HG03520 (cell line): Measurements from ENCODE around the gene RELL2.

Experiments
- ATAC-seq: cut with Tn5 transposase; IDR thresholded peaks from one replicate; pipeline ENCODE4 v1.9.1; 2021; ENCODE audit warnings: mild to moderate bottlenecking, moderate library complexity; ENCODE audit not compliant: unreplicated experiment

Gene RELL2

GRCh38 chr5:141618804-141619554 is 17.8 kb upstream of the RELL2 start, which contains the start of gene DIAPH1:
Gene DIAPH1, minus strand, starts transcription at chr5:141619000. Its CDS starts 86 bp downstream, at chr5:141618914.
- ATAC-seq = peak; percentile 78

- ATAC-seq = peak; percentile 39
These were observed 13.6 kb upstream of the RELL2 start for GRCh38 chr5:141623186-141623585.

GRCh38 chr5:141623611-141624010 is 13.2 kb upstream of the RELL2 start:
- no peak for ATAC-seq

GRCh38 chr5:141628175-141628788 is 8.5 kb upstream of the RELL2 start:
- ATAC-seq = no peak

GRCh38 chr5:141630570-141631140 is 6.1 kb upstream of the RELL2 start:
- no peak for ATAC-seq

GRCh38 chr5:141632650-141633049 is 4.1 kb upstream of the RELL2 start:
- no peak for ATAC-seq

- ATAC-seq = peak; percentile 66
These were observed 2.8 kb upstream of the RELL2 start for GRCh38 chr5:141633871-141634561.

GRCh38 chr5:141634720-141635119 is 2.1 kb upstream of the RELL2 start:
- ATAC-seq = no peak

GRCh38 chr5:141635646-141636045 is 1.2 kb upstream of the RELL2 start:
- ATAC-seq = no peak

- no peak for ATAC-seq
These were observed 738 bp upstream of the RELL2 start for GRCh38 chr5:141636106-141636412.

- ATAC-seq = peak; percentile 3
These were observed 448 bp downstream of the RELL2 start for GRCh38 chr5:141637123-141637766.

GRCh38 chr5:141637767-141638419 is 1.1 kb downstream of the RELL2 start:
- ATAC-seq = peak; percentile 33

- ATAC-seq = no peak
These were observed 2.0 kb downstream of the RELL2 start for GRCh38 chr5:141638771-141639170.

- no peak for ATAC-seq
These were observed 2.7 kb downstream of the RELL2 start for GRCh38 chr5:141639357-141640050.

GRCh38 chr5:141640051-141640415 is 3.2 kb downstream of the RELL2 start:
- ATAC-seq = no peak

- ATAC-seq = no peak
These were observed 3.9 kb downstream of the RELL2 start for GRCh38 chr5:141640698-141641097.

- peak; percentile 41 for ATAC-seq
These were observed 5.0 kb downstream of the RELL2 start for GRCh38 chr5:141641634-141642267.

- ATAC-seq = no peak
These were observed 9.2 kb downstream of the RELL2 start for GRCh38 chr5:141646026-141646425.

GRCh38 chr5:141647242-141647641 is 10.4 kb downstream of the RELL2 start:
- ATAC-seq = no peak

GRCh38 chr5:141647851-141648250 is 11.1 kb downstream of the RELL2 start:
- ATAC-seq = no peak
